ENCODE data around the gene ARIH1.

Gene ARIH1

GRCh38 chr15:72515591-72516389, 41.7 kb downstream of the ARIH1 start:
- TF ChIP-seq SIN3A (IDR thresholded peaks at IDR 0.05; ENCODE audit: borderline replicate concordance, insufficient read depth, low read length): no peak
- no peak for TF ChIP-seq FOXP2 (optimal IDR thresholded peaks at IDR 0.05; ENCODE audit: borderline replicate concordance, extremely low read depth, extremely low read length, insufficient read depth)
- no peak for TF ChIP-seq REST (IDR thresholded peaks at IDR 0.05; ENCODE audit: insufficient read depth in 1 of 2, low read depth in 2 of 2, low read length in 2 of 2)
- TF ChIP-seq POLR2AphosphoS5 (IDR thresholded peaks at IDR 0.05; ENCODE audit: low read depth, low read length): no peak
- no peak for TF ChIP-seq TAF1 (IDR thresholded peaks at IDR 0.05; ENCODE audit: borderline replicate concordance, insufficient read depth, low read length)

GRCh38 chr15:72516777-72517176, 42.6 kb downstream of the ARIH1 start:
- TF ChIP-seq POLR2AphosphoS5 (IDR thresholded peaks at IDR 0.05; ENCODE audit: low read depth, low read length): no peak
- TF ChIP-seq FOXP2 (optimal IDR thresholded peaks at IDR 0.05; ENCODE audit: borderline replicate concordance, extremely low read depth, extremely low read length, insufficient read depth): no peak
- TF ChIP-seq TAF1 (IDR thresholded peaks at IDR 0.05; ENCODE audit: borderline replicate concordance, insufficient read depth, low read length): no peak

- TF ChIP-seq FOXP2 (optimal IDR thresholded peaks at IDR 0.05; ENCODE audit: borderline replicate concordance, extremely low read depth, extremely low read length, insufficient read depth) (no peak), SIN3A (IDR thresholded peaks at IDR 0.05; ENCODE audit: borderline replicate concordance, insufficient read depth, low read length) (no peak), TAF1 (IDR thresholded peaks at IDR 0.05; ENCODE audit: borderline replicate concordance, insufficient read depth, low read length) (no peak), REST (IDR thresholded peaks at IDR 0.05; ENCODE audit: insufficient read depth in 1 of 2, low read depth in 2 of 2, low read length in 2 of 2) (no peak), POLR2AphosphoS5 (IDR thresholded peaks at IDR 0.05; ENCODE audit: low read depth, low read length) (no peak)
Measured at GRCh38 chr15:72521682-72522081, 47.6 kb downstream of the ARIH1 start.

GRCh38 chr15:72532991-72533601, 59.0 kb downstream of the ARIH1 start:
- no peak for TF ChIP-seq REST (IDR thresholded peaks at IDR 0.05; ENCODE audit: insufficient read depth in 1 of 2, low read depth in 2 of 2, low read length in 2 of 2)
- no peak for TF ChIP-seq SIN3A (IDR thresholded peaks at IDR 0.05; ENCODE audit: borderline replicate concordance, insufficient read depth, low read length)
- no peak for TF ChIP-seq FOXP2 (optimal IDR thresholded peaks at IDR 0.05; ENCODE audit: borderline replicate concordance, extremely low read depth, extremely low read length, insufficient read depth)
- TF ChIP-seq POLR2AphosphoS5 (IDR thresholded peaks at IDR 0.05; ENCODE audit: low read depth, low read length): no peak
- TF ChIP-seq TAF1 (IDR thresholded peaks at IDR 0.05; ENCODE audit: borderline replicate concordance, insufficient read depth, low read length): no peak

- TF ChIP-seq TAF1 (IDR thresholded peaks at IDR 0.05; ENCODE audit: borderline replicate concordance, insufficient read depth, low read length) (no peak), POLR2AphosphoS5 (IDR thresholded peaks at IDR 0.05; ENCODE audit: low read depth, low read length) (no peak), FOXP2 (optimal IDR thresholded peaks at IDR 0.05; ENCODE audit: borderline replicate concordance, extremely low read depth, extremely low read length, insufficient read depth) (no peak), SIN3A (IDR thresholded peaks at IDR 0.05; ENCODE audit: borderline replicate concordance, insufficient read depth, low read length) (no peak), REST (IDR thresholded peaks at IDR 0.05; ENCODE audit: insufficient read depth in 1 of 2, low read depth in 2 of 2, low read length in 2 of 2) (no peak)
Measured at GRCh38 chr15:72534523-72534922, 60.4 kb downstream of the ARIH1 start.
